HG02884 (cell line): ENCODE data around the gene SPINT3.

Experiments
- ATAC-seq: cut with Tn5 transposase; IDR thresholded peaks from one replicate; pipeline ENCODE4 v1.9.1; 2021; ENCODE audit warnings: mild to moderate bottlenecking, moderate library complexity; ENCODE audit not compliant: unreplicated experiment

The SPINT3 gene

GRCh38 chr20:45462711-45463509 lies 52.5 kb downstream of the SPINT3 start:
- no peak for ATAC-seq
